Measurements from ENCODE around the gene KCNH1.

KCNH1 gene

GRCh38 chr1:210726621-210727020, 407.3 kb downstream of the KCNH1 start:
- DNase-seq (ENCODE audit: low read depth): peak; percentile 38
- H3K4me3 ChIP-seq (ENCODE audit: low read depth, low read length): no peak overlapping the region
- TF ChIP-seq CTCF (IDR thresholded peaks at IDR 0.05; ENCODE audit: insufficient read depth, low read depth, low read length, missing control alignments): no peak

- DNase-seq (ENCODE audit: low read depth): no peak
- no peak overlapping the region for H3K4me3 ChIP-seq (ENCODE audit: low read depth, low read length)
- TF ChIP-seq CTCF (IDR thresholded peaks at IDR 0.05; ENCODE audit: insufficient read depth, low read depth, low read length, missing control alignments): no peak
Observed at GRCh38 chr1:210724768-210725167, 409.2 kb downstream of the KCNH1 start.

GRCh38 chr1:210723646-210724045, 410.3 kb downstream of the KCNH1 start:
- no peak overlapping the region for H3K4me3 ChIP-seq (ENCODE audit: low read depth, low read length)
- no peak for TF ChIP-seq CTCF (IDR thresholded peaks at IDR 0.05; ENCODE audit: insufficient read depth, low read depth, low read length, missing control alignments)
- DNase-seq (ENCODE audit: low read depth): no peak

- TF ChIP-seq CTCF (IDR thresholded peaks at IDR 0.05; ENCODE audit: insufficient read depth, low read depth, low read length, missing control alignments): no peak
- no peak overlapping the region for H3K4me3 ChIP-seq (ENCODE audit: low read depth, low read length)
- no peak for DNase-seq (ENCODE audit: low read depth)
Observed at GRCh38 chr1:210722410-210723081, 411.4 kb downstream of the KCNH1 start.

- no peak for DNase-seq (ENCODE audit: low read depth)
- no peak for TF ChIP-seq CTCF (IDR thresholded peaks at IDR 0.05; ENCODE audit: insufficient read depth, low read depth, low read length, missing control alignments)
- no peak overlapping the region for H3K4me3 ChIP-seq (ENCODE audit: low read depth, low read length)
Observed at GRCh38 chr1:210715072-210715471, 418.9 kb downstream of the KCNH1 start.

- no peak for TF ChIP-seq CTCF (IDR thresholded peaks at IDR 0.05; ENCODE audit: insufficient read depth, low read depth, low read length, missing control alignments)
- no peak overlapping the region for H3K4me3 ChIP-seq (ENCODE audit: low read depth, low read length)
- DNase-seq (ENCODE audit: low read depth): no peak
Observed at GRCh38 chr1:210711825-210712612, 421.9 kb downstream of the KCNH1 start.
